H1 (cell line): ENCODE data around the gene IDH2. TPM values are rescaled to one million over a fixed set of nuclear protein-coding genes. Genes with fewer than 3 reads are reported as not detected.

ENCODE experiments used
- EP300 ChIP-seq, 2 experiments: IDR thresholded peaks; 1 replicate in 1 of 2; 2 replicates in 1 of 2; pipeline ENCODE4 v1.6.1; 2011 to 2012; ENCODE audit warnings: low read depth in 2 of 2, low read length in 2 of 2, mild to moderate bottlenecking in 2 of 2, borderline replicate concordance in 1 of 2, inconsistent platforms in 1 of 2, moderate library complexity in 1 of 2
- HDAC2 ChIP-seq, 2 experiments: fragments of 300-600 bp in 1 of 2; sonication (generic) in 1 of 2; IDR thresholded peaks; 2 replicates each; pipeline ENCODE4 v1.6.1; 2011 to 2012; ENCODE audit warnings: low read depth in 2 of 2, low read length in 2 of 2, mild to moderate bottlenecking in 2 of 2, moderate library complexity in 2 of 2, borderline replicate concordance in 1 of 2, inconsistent platforms in 1 of 2
- MAX ChIP-seq: IDR thresholded peaks from 2 replicates; pipeline ENCODE4 v1.6.1; 2012; ENCODE audit warnings: inconsistent platforms
- SP1 ChIP-seq: IDR thresholded peaks from 2 replicates; pipeline ENCODE4 v1.6.1; 2011; ENCODE audit warnings: low read depth, low read length
- TAF1 ChIP-seq: IDR thresholded peaks from 2 replicates; pipeline ENCODE4 v1.6.1; 2011; ENCODE audit warnings: mild to moderate bottlenecking, low read depth, low read length
- TEAD4 ChIP-seq: IDR thresholded peaks from 2 replicates; pipeline ENCODE4 v1.6.1; 2012; ENCODE audit warnings: low read depth, low read length, inconsistent platforms, mixed read lengths
- polyA plus RNA-seq, 7 experiments: library from polyadenylated mRNA; depleted of rRNA in 3 of 7; stranded (reverse) in 5 of 7; unstranded in 2 of 7; fragments of >200 nt in 5 of 7; fragments of 200-250 nt in 2 of 7; gene quantifications; 1 replicate in 5 of 7; 2 replicates in 1 of 7; 4 replicates in 1 of 7; pipeline versions ENCODE4 v1.2.1 to v1.2.3, GENCODE V29; 2011 to 2013; ENCODE audit warnings: missing spikeins in 2 of 7, mixed read lengths in 2 of 7
- total RNA-seq: library from RNA; stranded (reverse); fragmentation: NEBNext Ultra II Directional; extraction: Animal tissue kit (Norgen Biotek cat#: 25700); gene quantifications from 2 replicates; pipeline ENCODE4 v1.2.1, GENCODE V29; 2021

IDH2 gene
- total and polyA plus RNA-seq, 2 of the 8 experiments (the other 6 are each of a cell fraction or from before 2014, with no cell fraction given): 64.2 to 84.6 TPM

GRCh38 chr15:90062023-90062442, 40.2 kb downstream of the IDH2 start (continued):
- TF ChIP-seq MAX (0 out of 2 replicates have a peak, but pooled peaks have one; percentile 27), TEAD4 (no peak), SP1 (peak; percentile 54; the same call in 1 of the 2 replicates), TAF1 (no peak), HDAC2 (IDR thresholded peaks at IDR 0.05; ENCODE audit: borderline replicate concordance in 1 of 2, low read depth in 2 of 2, low read length in 2 of 2) (no peak), EP300 (IDR thresholded peaks at IDR 0.05; ENCODE audit: borderline replicate concordance in 1 of 2, low read depth in 2 of 2, low read length in 2 of 2) (no peak)
